ENCODE data around the gene DIPK1A.
A peak's percentile ranks its signal among the peaks of the same experiment; 100 is the strongest.

Gene DIPK1A

DNA sequence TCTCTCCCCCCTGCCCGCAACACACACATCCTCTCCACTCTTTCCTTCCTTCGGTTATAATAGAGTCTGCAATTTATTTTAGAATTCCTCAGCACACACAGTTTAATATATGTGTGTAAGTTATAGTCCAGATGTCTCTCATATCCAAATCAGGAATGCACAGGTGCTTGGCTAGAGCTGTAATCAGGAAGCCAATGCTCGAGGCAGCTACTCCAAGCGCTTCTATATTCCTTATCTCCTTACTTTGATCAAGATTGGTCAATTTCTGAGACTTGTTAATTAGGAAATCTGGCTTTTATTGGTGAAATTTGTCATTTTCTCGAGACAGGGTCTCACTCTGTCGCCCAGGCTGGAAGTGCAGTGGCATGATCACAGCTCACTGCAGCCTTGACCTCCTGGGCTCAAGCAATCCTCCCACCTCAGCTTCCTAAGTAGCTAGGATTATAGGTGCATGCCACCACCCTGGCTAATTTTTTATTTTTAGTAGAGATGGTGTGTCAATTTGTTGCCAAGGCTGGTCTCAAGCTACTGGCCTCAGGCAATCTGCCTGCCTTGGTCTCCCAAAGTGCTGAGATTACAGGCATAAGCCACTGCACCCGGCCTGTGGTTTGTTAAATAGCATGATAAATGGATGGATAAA is 101.7 kb downstream of the DIPK1A start (continued):
- TF ChIP-seq, protein P1, sequence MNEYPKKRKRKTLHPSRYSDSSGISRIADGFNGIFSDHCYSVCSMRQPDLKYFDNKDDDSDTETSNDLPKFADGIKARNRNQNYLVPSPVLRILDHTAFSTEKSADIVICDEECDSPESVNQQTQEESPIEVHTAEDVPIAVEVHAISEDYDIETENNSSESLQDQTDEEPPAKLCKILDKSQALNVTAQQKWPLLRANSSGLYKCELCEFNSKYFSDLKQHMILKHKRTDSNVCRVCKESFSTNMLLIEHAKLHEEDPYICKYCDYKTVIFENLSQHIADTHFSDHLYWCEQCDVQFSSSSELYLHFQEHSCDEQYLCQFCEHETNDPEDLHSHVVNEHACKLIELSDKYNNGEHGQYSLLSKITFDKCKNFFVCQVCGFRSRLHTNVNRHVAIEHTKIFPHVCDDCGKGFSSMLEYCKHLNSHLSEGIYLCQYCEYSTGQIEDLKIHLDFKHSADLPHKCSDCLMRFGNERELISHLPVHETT (tag by site-specific recombination; IDR thresholded peaks at IDR 0.05) = no peak
- TF ChIP-seq OSR2 (tag by site-specific recombination; IDR thresholded peaks at IDR 0.05) (peak; percentile 61), ZNF596 (tag by site-specific recombination; IDR thresholded peaks at IDR 0.05) (peak; percentile 28; the same call in 1 of the 2 replicates), SCRT1 (tag by site-specific recombination; IDR thresholded peaks at IDR 0.05; ENCODE audit: borderline replicate concordance) (0 out of 2 replicates have a peak, but pooled peaks have one; percentile 13), ZNF211 (tag by site-specific recombination; IDR thresholded peaks at IDR 0.05; ENCODE audit: low read depth) (no peak)

DNA sequence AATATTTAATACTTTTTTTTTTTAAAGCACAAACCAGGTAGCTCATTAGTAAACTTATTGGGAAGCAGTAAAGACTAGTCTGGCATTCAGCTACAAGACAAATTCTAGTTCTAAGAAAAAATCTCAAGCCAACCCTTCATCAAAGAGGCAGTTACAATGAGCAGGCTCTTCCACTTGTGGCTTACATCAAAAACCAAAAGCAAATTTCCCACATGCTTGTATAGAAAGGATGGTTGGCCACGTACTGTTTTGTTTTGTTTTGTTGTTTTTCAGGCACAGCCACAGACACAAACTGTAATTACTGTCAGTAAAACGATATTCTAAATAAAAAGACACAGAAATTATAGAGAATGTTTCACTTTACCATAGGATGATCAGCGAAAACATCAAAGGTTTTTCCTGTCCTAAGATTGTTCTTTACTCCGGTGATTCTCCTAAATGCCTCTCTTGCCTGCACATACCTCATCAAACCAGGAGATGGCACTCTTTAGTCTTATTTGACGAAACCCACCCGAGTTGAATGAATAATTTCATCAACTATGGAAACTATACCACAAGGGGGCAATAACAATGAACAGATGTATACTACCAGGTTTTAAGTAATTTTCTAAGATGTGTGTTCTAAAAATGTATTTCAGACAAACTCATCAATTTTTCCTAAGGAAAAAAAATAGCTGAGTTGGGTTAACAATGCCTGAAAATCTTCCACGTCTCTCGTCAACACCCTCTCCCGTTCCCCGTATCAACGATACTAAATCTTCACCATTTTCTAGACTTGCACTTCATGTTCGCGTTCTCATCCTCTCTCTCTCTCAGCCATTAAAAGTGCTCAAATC is 102.5 kb downstream of the DIPK1A start:
- CTCF ChIA-PET = interaction anchor here (0.6 to 9.2 kb wide), 74 partner anchors 8 to 1864 kb away, joined by 3 to 216 read pairs (median 5); partner anchors contain the start of genes MTF2 and RPL5
- H3K9me3 ChIP-seq (ENCODE audit: control insufficient read depth, insufficient read depth, low read depth, low read length) = no peaks in the 10 kb centered on the region
- POLR2A ChIA-PET = interaction anchor here (1.3 kb wide), 1 partner anchor 27 kb away, joined by 3 read pairs; no protein-coding TSS in a partner anchor
- no peaks in the 10 kb centered on the region for H3K4me1 ChIP-seq (ENCODE audit: control insufficient read depth, insufficient read depth, low read length)
- no peaks in the 10 kb centered on the region; a peak in 1 of 3 replicates for H3K36me3 ChIP-seq (ENCODE audit: control insufficient read depth in 2 of 2, insufficient read depth in 1 of 2, low read length in 2 of 2)
- H3K4me3 ChIP-seq (ENCODE audit: low read depth, low read length) = no peak overlapping the region
- H3K27ac ChIP-seq (ENCODE audit: extremely low read depth, low read depth, low read length) = no peak overlapping the region
- no peak for TF ChIP-seq ZNF239 (tag by site-specific recombination; IDR thresholded peaks at IDR 0.05)
- no peak for TF ChIP-seq IKZF3 (tag by site-specific recombination; IDR thresholded peaks at IDR 0.05)
- no peak for TF ChIP-seq GLIS2 (tag by site-specific recombination; IDR thresholded peaks at IDR 0.05)
- no peak for TF ChIP-seq ZNF211 (tag by site-specific recombination; IDR thresholded peaks at IDR 0.05; ENCODE audit: low read depth)
- no peak for TF ChIP-seq ZNF23 (tag by site-specific recombination; IDR thresholded peaks at IDR 0.05; ENCODE audit: borderline replicate concordance)
- TF ChIP-seq, protein P2, sequence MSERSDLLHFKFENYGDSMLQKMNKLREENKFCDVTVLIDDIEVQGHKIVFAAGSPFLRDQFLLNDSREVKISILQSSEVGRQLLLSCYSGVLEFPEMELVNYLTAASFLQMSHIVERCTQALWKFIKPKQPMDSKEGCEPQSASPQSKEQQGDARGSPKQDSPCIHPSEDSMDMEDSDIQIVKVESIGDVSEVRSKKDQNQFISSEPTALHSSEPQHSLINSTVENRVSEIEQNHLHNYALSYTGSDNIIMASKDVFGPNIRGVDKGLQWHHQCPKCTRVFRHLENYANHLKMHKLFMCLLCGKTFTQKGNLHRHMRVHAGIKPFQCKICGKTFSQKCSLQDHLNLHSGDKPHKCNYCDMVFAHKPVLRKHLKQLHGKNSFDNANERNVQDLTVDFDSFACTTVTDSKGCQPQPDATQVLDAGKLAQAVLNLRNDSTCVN (tag by site-specific recombination; optimal IDR thresholded peaks at IDR 0.05) = peak; percentile 3
- no peak for TF ChIP-seq ZNF214 (tag by site-specific recombination; IDR thresholded peaks at IDR 0.05; ENCODE audit: borderline replicate concordance)
- no peak for TF ChIP-seq ZNF624 (tag by site-specific recombination; IDR thresholded peaks at IDR 0.05)
- TF ChIP-seq ZNF785 (tag by site-specific recombination; IDR thresholded peaks at IDR 0.05) = no peak
- no peak for TF ChIP-seq ZNF558 (tag by site-specific recombination; IDR thresholded peaks at IDR 0.05)
- TF ChIP-seq, protein P3, sequence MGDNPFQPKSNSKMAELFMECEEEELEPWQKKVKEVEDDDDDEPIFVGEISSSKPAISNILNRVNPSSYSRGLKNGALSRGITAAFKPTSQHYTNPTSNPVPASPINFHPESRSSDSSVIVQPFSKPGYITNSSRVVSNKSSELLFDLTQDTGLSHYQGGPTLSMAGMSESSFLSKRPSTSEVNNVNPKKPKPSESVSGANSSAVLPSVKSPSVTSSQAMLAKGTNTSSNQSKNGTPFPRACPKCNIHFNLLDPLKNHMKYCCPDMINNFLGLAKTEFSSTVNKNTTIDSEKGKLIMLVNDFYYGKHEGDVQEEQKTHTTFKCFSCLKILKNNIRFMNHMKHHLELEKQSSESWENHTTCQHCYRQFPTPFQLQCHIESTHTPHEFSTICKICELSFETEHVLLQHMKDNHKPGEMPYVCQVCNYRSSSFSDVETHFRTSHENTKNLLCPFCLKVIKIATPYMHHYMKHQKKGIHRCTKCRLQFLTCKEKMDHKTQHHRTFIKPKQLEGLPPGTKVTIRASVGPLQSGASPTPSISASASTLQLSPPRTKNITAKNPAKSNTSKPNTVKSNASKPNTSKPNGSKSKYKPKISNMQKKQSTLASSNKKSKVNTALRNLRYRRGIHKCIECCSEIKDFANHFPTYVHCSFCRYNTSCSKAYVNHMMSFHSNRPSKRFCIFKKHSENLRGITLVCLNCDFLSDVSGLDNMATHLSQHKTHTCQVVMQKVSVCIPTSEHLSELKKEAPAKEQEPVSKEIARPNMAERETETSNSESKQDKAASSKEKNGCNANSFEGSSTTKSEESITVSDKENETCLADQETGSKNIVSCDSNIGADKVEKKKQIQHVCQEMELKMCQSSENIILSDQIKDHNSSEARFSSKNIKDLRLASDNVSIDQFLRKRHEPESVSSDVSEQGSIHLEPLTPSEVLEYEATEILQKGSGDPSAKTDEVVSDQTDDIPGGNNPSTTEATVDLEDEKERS (tag by site-specific recombination; IDR thresholded peaks at IDR 0.05) = no peak
- TF ChIP-seq ZNF623 (tag by site-specific recombination; IDR thresholded peaks at IDR 0.05) = no peak
- TF ChIP-seq ZNF24 (tag by site-specific recombination; IDR thresholded peaks at IDR 0.05) = no peak; the same call in 1 of the 2 replicates
- TF ChIP-seq, protein P4, sequence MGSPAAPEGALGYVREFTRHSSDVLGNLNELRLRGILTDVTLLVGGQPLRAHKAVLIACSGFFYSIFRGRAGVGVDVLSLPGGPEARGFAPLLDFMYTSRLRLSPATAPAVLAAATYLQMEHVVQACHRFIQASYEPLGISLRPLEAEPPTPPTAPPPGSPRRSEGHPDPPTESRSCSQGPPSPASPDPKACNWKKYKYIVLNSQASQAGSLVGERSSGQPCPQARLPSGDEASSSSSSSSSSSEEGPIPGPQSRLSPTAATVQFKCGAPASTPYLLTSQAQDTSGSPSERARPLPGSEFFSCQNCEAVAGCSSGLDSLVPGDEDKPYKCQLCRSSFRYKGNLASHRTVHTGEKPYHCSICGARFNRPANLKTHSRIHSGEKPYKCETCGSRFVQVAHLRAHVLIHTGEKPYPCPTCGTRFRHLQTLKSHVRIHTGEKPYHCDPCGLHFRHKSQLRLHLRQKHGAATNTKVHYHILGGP (tag by site-specific recombination; IDR thresholded peaks at IDR 0.05) = no peak
- TF ChIP-seq ZNF654 (tag by site-specific recombination; IDR thresholded peaks at IDR 0.05; ENCODE audit: low read depth) = peak; percentile 100
- no peak for TF ChIP-seq ZNF548 (tag by site-specific recombination; IDR thresholded peaks at IDR 0.05)
- no peak for TF ChIP-seq KLF7 (tag by site-specific recombination; IDR thresholded peaks at IDR 0.05; ENCODE audit: borderline replicate concordance)
- TF ChIP-seq, protein P5, sequence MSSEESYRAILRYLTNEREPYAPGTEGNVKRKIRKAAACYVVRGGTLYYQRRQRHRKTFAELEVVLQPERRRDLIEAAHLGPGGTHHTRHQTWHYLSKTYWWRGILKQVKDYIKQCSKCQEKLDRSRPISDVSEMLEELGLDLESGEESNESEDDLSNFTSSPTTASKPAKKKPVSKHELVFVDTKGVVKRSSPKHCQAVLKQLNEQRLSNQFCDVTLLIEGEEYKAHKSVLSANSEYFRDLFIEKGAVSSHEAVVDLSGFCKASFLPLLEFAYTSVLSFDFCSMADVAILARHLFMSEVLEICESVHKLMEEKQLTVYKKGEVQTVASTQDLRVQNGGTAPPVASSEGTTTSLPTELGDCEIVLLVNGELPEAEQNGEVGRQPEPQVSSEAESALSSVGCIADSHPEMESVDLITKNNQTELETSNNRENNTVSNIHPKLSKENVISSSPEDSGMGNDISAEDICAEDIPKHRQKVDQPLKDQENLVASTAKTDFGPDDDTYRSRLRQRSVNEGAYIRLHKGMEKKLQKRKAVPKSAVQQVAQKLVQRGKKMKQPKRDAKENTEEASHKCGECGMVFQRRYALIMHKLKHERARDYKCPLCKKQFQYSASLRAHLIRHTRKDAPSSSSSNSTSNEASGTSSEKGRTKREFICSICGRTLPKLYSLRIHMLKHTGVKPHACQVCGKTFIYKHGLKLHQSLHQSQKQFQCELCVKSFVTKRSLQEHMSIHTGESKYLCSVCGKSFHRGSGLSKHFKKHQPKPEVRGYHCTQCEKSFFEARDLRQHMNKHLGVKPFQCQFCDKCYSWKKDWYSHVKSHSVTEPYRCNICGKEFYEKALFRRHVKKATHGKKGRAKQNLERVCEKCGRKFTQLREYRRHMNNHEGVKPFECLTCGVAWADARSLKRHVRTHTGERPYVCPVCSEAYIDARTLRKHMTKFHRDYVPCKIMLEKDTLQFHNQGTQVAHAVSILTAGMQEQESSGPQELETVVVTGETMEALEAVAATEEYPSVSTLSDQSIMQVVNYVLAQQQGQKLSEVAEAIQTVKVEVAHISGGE (tag by site-specific recombination; conservative IDR thresholded peaks at IDR 0.05; ENCODE audit: low read depth) = no peak
- TF ChIP-seq ZNF311 (tag by site-specific recombination; IDR thresholded peaks at IDR 0.05; ENCODE audit: borderline replicate concordance) = no peak
- TF ChIP-seq ZNF837 (tag by site-specific recombination; IDR thresholded peaks at IDR 0.05) = no peak

Measured in HEK293 (cell line).